Lower lobe of right lung (tissue), 2 donors: ENCODE measurements around the gene CFAP53. TPM values are rescaled to one million over a fixed set of nuclear protein-coding genes. Genes with fewer than 3 reads are reported as not detected.

ENCODE experiments used
- ATAC-seq, 2 donors: fragments of 200-7000 bp; cut with Tn5 transposase; one replicate each; pipeline ENCODE4 v1.9.1; 2020 to 2022; ENCODE audit warnings: mild to moderate bottlenecking in 2 of 2, moderate library complexity in 2 of 2
- DNase-seq: peaks from one replicate; pipeline ENCODE4 v3.0.0-alpha.2; 2020
- H3K27ac ChIP-seq: fragments of 200-600 bp; one replicate; pipeline ENCODE4 v1.8.0; 2022
- H3K27me3 ChIP-seq: fragments of 200-600 bp; one replicate; pipeline ENCODE4 v1.8.0; 2022; ENCODE audit warnings: low read depth
- H3K36me3 ChIP-seq: fragments of 200-600 bp; one replicate; pipeline ENCODE4 v1.8.0; 2022; ENCODE audit warnings: mild to moderate bottlenecking
- H3K4me1 ChIP-seq: fragments of 200-600 bp; one replicate; pipeline ENCODE4 v1.8.0; 2022
- H3K4me3 ChIP-seq: fragments of 200-600 bp; one replicate; pipeline ENCODE4 v1.8.0; 2022; ENCODE audit warnings: mild to moderate bottlenecking
- H3K9me3 ChIP-seq: fragments of 200-600 bp; one replicate; pipeline ENCODE4 v1.8.0; 2022
- intact Hi-C: fragments of 100-400 bp; cut with DNase I; formaldehyde crosslinking; loops from one replicate; pipeline ENCODE4 v1.11.0; 2022
- total RNA-seq: library from RNA; stranded (reverse); fragmentation: NEBNext Ultra II Directional; extraction: Animal tissue kit (Norgen Biotek cat#: 25700); gene quantifications from one replicate; pipeline ENCODE4 v1.2.1, GENCODE V29; 2021
- TF ChIP-seq, protein P1 (sequence below): fragments of 200-600 bp; IDR thresholded peaks from one replicate; pipeline ENCODE4 v1.8.0; 2022; ENCODE audit warnings: antibody characterized with exemption, mild to moderate bottlenecking
- donor health status: DM: no; HTN: yes; CAD: no; lungs with severe emphysema.

Gene CFAP53
- total RNA-seq, 1 donor from 2014 or later = 3.7 TPM

DNA sequence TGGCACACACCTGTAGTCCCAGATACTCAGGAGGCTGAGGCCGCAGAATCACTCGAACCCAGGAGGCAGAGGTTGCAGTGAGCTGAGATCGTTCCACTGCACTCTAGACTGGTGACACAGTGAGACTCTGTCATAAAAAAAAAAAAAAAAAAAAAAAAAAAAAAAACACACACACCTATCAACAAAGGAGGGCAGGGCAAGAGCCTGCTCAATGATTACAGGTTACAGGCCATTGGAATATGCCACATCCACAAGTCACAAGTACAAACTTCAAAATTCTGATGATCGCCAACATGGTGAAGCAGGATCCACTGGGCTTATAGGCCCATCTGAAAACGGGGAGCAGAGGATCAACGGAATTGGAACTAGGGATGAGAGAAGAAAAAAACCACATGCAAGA, 77.6 kb downstream of the CFAP53 start:
- Histone ChIP-seq H3K36me3 (no peaks in the 10 kb centered on the region), H3K4me1 (no peaks in the 10 kb centered on the region), H3K27ac (no peak overlapping the region), H3K27me3 (peaks cover 19% of the 10 kb centered on the region), H3K9me3 (no peaks in the 10 kb centered on the region), H3K4me3 (no peak overlapping the region)
- ATAC-seq = no peak
- intact Hi-C loops = no loop called here
- DNase-seq = no peak
- TF ChIP-seq, protein P1, sequence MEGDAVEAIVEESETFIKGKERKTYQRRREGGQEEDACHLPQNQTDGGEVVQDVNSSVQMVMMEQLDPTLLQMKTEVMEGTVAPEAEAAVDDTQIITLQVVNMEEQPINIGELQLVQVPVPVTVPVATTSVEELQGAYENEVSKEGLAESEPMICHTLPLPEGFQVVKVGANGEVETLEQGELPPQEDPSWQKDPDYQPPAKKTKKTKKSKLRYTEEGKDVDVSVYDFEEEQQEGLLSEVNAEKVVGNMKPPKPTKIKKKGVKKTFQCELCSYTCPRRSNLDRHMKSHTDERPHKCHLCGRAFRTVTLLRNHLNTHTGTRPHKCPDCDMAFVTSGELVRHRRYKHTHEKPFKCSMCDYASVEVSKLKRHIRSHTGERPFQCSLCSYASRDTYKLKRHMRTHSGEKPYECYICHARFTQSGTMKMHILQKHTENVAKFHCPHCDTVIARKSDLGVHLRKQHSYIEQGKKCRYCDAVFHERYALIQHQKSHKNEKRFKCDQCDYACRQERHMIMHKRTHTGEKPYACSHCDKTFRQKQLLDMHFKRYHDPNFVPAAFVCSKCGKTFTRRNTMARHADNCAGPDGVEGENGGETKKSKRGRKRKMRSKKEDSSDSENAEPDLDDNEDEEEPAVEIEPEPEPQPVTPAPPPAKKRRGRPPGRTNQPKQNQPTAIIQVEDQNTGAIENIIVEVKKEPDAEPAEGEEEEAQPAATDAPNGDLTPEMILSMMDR = no peak

DNA sequence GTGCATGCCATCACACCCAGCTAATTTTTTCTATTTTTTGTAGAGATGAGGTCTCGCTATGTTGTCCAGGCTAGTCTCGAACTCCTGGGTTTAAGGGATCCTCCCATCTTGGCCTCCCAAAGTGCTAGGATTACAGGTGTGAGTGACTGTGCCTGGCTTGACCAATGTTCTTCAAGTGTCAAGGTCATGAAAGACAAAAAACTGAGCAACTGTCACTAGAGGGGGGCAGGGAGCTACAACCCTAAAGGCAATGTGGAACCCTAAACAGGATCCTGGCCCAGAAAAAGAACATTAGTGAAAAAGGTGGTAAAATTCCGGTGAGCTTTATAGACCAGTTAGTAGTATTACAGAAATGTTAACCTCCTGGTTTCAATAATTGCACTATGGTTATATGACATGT, 78.6 kb downstream of the CFAP53 start:
- H3K27me3 ChIP-seq = peaks cover 11% of the 10 kb centered on the region
- intact Hi-C loops = no loop called here
- DNase-seq = no peak

DNA sequence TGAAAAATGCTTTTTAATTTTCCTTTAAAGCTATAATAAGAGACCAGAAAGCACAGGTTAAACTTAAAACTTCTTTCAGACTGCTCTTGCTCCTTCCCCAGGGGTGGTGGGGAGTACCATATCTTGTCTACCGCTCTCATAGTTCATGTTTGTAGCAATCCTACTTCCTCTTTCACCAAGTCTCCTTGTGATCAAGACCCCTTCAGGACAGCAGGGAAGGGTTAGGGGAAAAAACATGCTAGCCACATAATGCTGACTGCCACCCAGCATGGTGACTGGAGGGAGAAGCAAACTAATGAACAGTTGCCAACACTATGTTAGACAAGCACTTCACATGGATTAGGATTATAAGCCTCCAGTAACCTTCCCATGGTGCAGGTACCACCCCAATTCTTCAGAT, 79.9 kb downstream of the CFAP53 start:
- peaks cover 6% of the 10 kb centered on the region for H3K27me3 ChIP-seq
- no peak for ATAC-seq
- no peaks in the 10 kb centered on the region for H3K4me1 ChIP-seq
- no peak overlapping the region for H3K27ac ChIP-seq
- H3K4me3 ChIP-seq = no peak overlapping the region
- TF ChIP-seq, protein P1 = no peak
- no peak for DNase-seq
- intact Hi-C loops = no loop called here
- no peaks in the 10 kb centered on the region for H3K36me3 ChIP-seq
- H3K9me3 ChIP-seq = no peaks in the 10 kb centered on the region

More for the DNA sequence above, 78.6 kb downstream of the CFAP53 start:
- Histone ChIP-seq H3K4me1 (no peaks in the 10 kb centered on the region), H3K27ac (no peak overlapping the region), H3K9me3 (no peaks in the 10 kb centered on the region), H3K36me3 (no peaks in the 10 kb centered on the region), H3K4me3 (no peak overlapping the region)
- TF ChIP-seq, protein P1 = no peak
- ATAC-seq = no peak

DNA sequence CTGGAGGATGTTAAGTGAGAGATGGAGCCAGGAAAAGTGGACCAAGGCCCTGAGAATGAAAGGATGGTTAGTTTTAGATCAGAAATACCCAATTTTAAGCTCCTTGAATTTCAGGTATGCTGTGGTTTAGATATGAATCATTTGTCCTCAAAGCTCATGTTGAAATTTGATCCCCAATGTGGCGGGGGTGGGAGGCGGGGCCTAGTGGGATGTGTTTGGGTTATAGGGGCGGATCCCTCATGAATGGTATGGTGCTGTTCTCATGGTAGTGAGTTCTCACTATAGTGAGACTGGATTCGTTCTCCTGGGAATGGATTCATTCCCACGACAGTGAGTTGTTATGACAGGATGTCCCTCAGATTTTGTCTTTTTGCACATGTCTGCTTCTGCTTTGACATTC, 82.7 kb downstream of the CFAP53 start:
- H3K36me3 ChIP-seq = no peaks in the 10 kb centered on the region
- H3K27ac ChIP-seq = no peak overlapping the region
- no peaks in the 10 kb centered on the region for H3K9me3 ChIP-seq
- no peaks in the 10 kb centered on the region for H3K4me1 ChIP-seq
- intact Hi-C loops = no loop called here
- ATAC-seq = no peak
- TF ChIP-seq, protein P1 = no peak
- no peak for DNase-seq
- H3K4me3 ChIP-seq = no peak overlapping the region
- no peaks in the 10 kb centered on the region for H3K27me3 ChIP-seq

DNA sequence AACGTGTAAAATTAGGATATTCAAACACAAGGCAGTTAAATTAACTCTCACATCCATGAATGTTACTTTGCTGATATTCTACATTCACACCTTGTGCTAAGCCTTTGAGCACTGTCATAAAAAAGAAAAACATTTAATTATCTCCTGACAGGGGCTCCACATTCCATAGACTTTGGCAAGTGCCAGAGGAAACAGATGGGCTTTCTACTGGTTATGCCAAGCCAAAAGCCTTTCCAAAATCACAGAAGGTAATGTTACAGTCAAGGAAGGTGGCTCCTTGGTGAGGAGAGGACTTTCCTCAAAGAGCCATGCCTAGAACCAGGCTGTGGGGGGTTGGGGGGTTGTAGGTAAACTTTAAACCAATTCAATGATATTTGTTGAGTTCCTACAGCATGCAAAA, 83.8 kb downstream of the CFAP53 start:
- Histone ChIP-seq H3K9me3 (no peaks in the 10 kb centered on the region), H3K27ac (no peak overlapping the region), H3K4me1 (no peaks in the 10 kb centered on the region), H3K4me3 (no peak overlapping the region), H3K36me3 (no peaks in the 10 kb centered on the region), H3K27me3 (no peaks in the 10 kb centered on the region)
- DNase-seq (no peak), ATAC-seq (no peak)
- TF ChIP-seq, protein P1 = no peak
- intact Hi-C loops = no loop called here

DNA sequence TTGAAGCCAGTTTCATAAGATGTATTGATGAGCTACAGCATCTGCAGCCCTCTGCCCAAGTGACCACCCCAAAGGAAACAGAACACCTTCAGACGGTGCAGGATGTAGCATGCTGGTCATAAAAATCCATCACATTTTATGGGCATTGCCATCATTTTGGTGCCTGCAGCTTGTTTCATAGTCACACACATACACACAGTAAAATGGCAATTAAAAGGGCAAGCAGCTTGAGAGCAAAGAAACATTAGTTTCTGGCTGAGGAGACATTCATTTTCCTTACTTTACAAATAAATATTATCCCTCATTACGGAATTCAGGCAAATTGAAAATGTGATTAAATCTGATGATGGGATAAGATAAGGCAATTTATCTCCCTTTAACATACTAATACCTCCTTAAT, 84.7 kb downstream of the CFAP53 start:
- TF ChIP-seq, protein P1 = no peak
- Histone ChIP-seq H3K4me1 (no peaks in the 10 kb centered on the region), H3K27me3 (no peaks in the 10 kb centered on the region), H3K9me3 (no peaks in the 10 kb centered on the region), H3K36me3 (no peaks in the 10 kb centered on the region), H3K27ac (no peak overlapping the region), H3K4me3 (no peak overlapping the region)
- intact Hi-C loops = no loop called here
- DNase-seq (no peak), ATAC-seq (no peak)
